HEK293T (cell line): ENCODE data around the gene HEATR9.

Source experiments
- CTCF ChIA-PET: fragments of 350-600 bp; formaldehyde crosslinking; extraction: SDS; loops from one replicate; lab custom pipeline; 2021; ENCODE audit warnings: antibody characterized with exemption, inconsistent platforms; lab: Yijun Ruan, JAX
- POLR2A ChIA-PET: fragments of 350-600 bp; formaldehyde crosslinking; extraction: SDS; loops from one replicate; lab custom pipeline; 2020; ENCODE audit warnings: antibody characterized with exemption, inconsistent platforms; lab: Yijun Ruan, JAX
- DNase-seq: peaks from one replicate; pipeline ENCODE4 v3.0.0; 2012; ENCODE audit warnings: mixed read lengths; ENCODE audit errors: extremely low spot score
- ARNT ChIP-seq: fragments of 450-650 bp; IDR thresholded peaks from 2 replicates; pipeline ENCODE4 v1.6.1; 2017; ENCODE audit warnings: mild to moderate bottlenecking
- BHLHE40 ChIP-seq: fragments of 450-650 bp; IDR thresholded peaks from 2 replicates; pipeline ENCODE4 v1.6.1; 2016; ENCODE audit warnings: mild to moderate bottlenecking, moderate library complexity, borderline replicate concordance
- CTBP1 ChIP-seq: fragments of 450-650 bp; IDR thresholded peaks from 2 replicates; pipeline ENCODE4 v1.6.1; 2016; ENCODE audit warnings: borderline replicate concordance
- ELF4 ChIP-seq: fragments of 450-650 bp; IDR thresholded peaks from 2 replicates; pipeline ENCODE4 v1.6.1; 2017; ENCODE audit warnings: antibody characterized with exemption
- FOXA1 ChIP-seq: fragments of 450-650 bp; IDR thresholded peaks from 2 replicates; pipeline ENCODE4 v1.6.1; 2016; ENCODE audit warnings: mild to moderate bottlenecking
- FOXK2 ChIP-seq: fragments of 450-650 bp; IDR thresholded peaks from 2 replicates; pipeline ENCODE4 v1.6.1; 2016; ENCODE audit warnings: mild to moderate bottlenecking
- FOXM1 ChIP-seq: fragments of 450-650 bp; IDR thresholded peaks from 2 replicates; pipeline ENCODE4 v1.6.1; 2017; ENCODE audit warnings: mild to moderate bottlenecking, borderline replicate concordance
- HDGF ChIP-seq: fragments of 450-650 bp; IDR thresholded peaks from 2 replicates; pipeline ENCODE4 v1.6.1; 2017; ENCODE audit warnings: antibody characterized with exemption, borderline replicate concordance
- L3MBTL2 ChIP-seq: fragments of 450-650 bp; conservative IDR thresholded peaks from 2 replicates; pipeline ENCODE4 v1.6.1; 2016; ENCODE audit warnings: mild to moderate bottlenecking
- LEF1 ChIP-seq: fragments of 450-650 bp; IDR thresholded peaks from 2 replicates; pipeline ENCODE4 v1.6.1; 2017; ENCODE audit warnings: mild to moderate bottlenecking, borderline replicate concordance
- NFRKB ChIP-seq: fragments of 450-650 bp; IDR thresholded peaks from 2 replicates; pipeline ENCODE4 v1.6.1; 2016; ENCODE audit warnings: mild to moderate bottlenecking, moderate library complexity
- SP1 ChIP-seq: fragments of 450-650 bp; IDR thresholded peaks from 2 replicates; pipeline ENCODE4 v1.6.1; 2017
- SUZ12 ChIP-seq: fragments of 450-650 bp; IDR thresholded peaks from 2 replicates; pipeline ENCODE4 v1.6.1; 2016; ENCODE audit warnings: mild to moderate bottlenecking
- TARDBP ChIP-seq: fragments of 450-650 bp; IDR thresholded peaks from 2 replicates; pipeline ENCODE4 v1.6.1; 2016
- ZNF384 ChIP-seq: fragments of 450-650 bp; IDR thresholded peaks from 2 replicates; pipeline ENCODE4 v1.6.1; 2016
- TF ChIP-seq, protein P1 (sequence below): fragments of 450-650 bp; IDR thresholded peaks from 2 replicates; pipeline ENCODE4 v1.6.1; 2016

The HEATR9 gene

DNA sequence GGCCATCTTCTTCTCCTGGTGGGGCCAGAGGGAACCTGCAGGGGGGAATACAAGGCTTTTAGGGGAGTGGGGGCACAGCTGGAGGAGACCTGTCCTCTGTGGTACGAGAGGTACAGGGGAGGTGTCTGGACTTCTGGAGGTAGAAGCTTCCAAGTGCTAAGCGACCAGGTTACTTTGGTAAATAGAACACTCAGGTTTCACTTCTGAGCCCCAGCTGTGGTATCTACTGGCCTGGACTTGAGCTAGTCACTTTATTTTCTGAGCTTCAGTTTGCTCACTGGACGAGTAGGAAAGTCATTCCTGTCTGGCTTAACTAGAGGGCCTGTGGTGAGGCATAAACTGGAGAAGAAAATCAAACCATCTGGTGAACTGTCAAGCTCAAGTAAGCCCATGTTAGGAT, at the start of gene HEATR9:
TSS of gene HEATR9 (minus strand) at position 155 of the 400 bp plus-strand sequence. CDS start at position 6, 149 bp downstream.
- TF ChIP-seq NFRKB = no peak
- TF ChIP-seq CTBP1 = no peak
- TF ChIP-seq, protein P1, sequence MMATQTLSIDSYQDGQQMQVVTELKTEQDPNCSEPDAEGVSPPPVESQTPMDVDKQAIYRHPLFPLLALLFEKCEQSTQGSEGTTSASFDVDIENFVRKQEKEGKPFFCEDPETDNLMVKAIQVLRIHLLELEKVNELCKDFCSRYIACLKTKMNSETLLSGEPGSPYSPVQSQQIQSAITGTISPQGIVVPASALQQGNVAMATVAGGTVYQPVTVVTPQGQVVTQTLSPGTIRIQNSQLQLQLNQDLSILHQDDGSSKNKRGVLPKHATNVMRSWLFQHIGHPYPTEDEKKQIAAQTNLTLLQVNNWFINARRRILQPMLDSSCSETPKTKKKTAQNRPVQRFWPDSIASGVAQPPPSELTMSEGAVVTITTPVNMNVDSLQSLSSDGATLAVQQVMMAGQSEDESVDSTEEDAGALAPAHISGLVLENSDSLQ = no peak
- TF ChIP-seq FOXK2 = no peak
- TF ChIP-seq LEF1 = no peak
- no peak for TF ChIP-seq FOXM1
- TF ChIP-seq TARDBP = no peak
- TF ChIP-seq ZNF384 = no peak
- no peak for TF ChIP-seq ARNT
- TF ChIP-seq ELF4 = no peak
- no peak for TF ChIP-seq FOXA1
- TF ChIP-seq SUZ12 = no peak
- no peak for TF ChIP-seq HDGF
- no peak for DNase-seq
- CTCF ChIA-PET = interaction anchor here (0.6 kb wide), 1 partner anchor 9 kb away, joined by 3 read pairs; no protein-coding TSS in a partner anchor
- POLR2A ChIA-PET = no interaction called here

DNA sequence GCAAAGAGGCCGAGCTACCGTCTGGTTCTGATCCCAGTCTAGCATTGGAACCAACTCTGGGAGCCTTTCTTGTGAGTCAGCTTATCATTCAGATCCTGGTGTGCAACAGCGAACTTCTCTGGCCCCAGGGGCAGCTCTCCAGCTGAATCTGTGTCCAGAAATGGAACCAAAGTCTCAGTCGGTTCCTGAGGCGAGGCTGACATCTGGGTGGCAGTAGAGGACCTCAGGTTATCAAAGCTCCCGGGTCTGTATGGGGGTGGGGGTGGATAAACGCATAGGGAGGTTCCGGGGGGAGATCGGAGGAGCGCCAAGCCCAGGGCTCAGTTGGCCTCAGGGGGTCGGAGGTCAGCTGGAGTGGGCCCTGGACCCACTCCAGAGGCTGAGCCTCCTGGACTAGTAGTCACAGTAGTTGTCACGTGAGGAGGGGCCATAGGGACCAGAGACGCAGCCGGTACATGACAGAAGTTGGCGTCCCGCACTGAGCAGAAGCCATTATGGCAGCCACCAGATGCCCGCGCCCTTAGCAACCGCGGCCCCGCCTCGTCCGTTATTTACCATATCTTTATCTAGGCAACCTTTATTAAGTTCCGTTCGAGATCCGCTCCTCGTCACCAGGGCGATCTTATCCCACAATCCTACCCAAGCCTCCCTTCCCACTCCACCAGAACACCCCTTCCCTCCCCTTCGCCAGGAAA, 49.0 kb upstream of the HEATR9 start:
- POLR2A ChIA-PET = interaction anchor here (4.4 kb wide), 1 partner anchor 13 kb away, joined by 18 read pairs; the partner anchor contains the start of gene RDM1
- CTCF ChIA-PET = interaction anchor here (0.7 kb wide), 1 partner anchor 25 kb away, joined by 3 read pairs; no protein-coding TSS in a partner anchor
- no peak for DNase-seq
- TF ChIP-seq FOXA1 (no peak), NFRKB (no peak), BHLHE40 (no peak), L3MBTL2 (no peak), ZNF384 (no peak), FOXM1 (no peak)

GRCh38 chr17:35915153-35915964, 46.7 kb upstream of the HEATR9 start:
- DNase-seq = no peak
- POLR2A ChIA-PET = interaction anchor here (0.8 to 4.4 kb wide), 3 partner anchors 16 to 107 kb away, joined by 3 to 18 read pairs (median 3); partner anchors contain the start of gene RDM1
- CTCF ChIA-PET = interaction anchor here (1.3 kb wide), 1 partner anchor 16 kb away, joined by 4 read pairs; no protein-coding TSS in a partner anchor
- TF ChIP-seq ZNF384 = no peak
- no peak for TF ChIP-seq L3MBTL2
- TF ChIP-seq, protein P1 = no peak
- TF ChIP-seq FOXK2 = no peak
- no peak for TF ChIP-seq FOXM1
- TF ChIP-seq SUZ12 = no peak

- TF ChIP-seq FOXM1 (no peak), ZNF384 (no peak), SP1 (no peak), L3MBTL2 (no peak), NFRKB (no peak), FOXA1 (no peak), LEF1 (no peak), HDGF (no peak), ARNT (no peak)
- DNase-seq = no peak
- ChIA-PET POLR2A (interaction anchor here (1.3 to 4.4 kb wide), 2 partner anchors 12 to 17 kb away, joined by 3 to 18 read pairs; partner anchors contain the start of gene RDM1), CTCF (no interaction called here)
Measured at GRCh38 chr17:35914354-35914753, 45.7 kb upstream of the HEATR9 start.

- TF ChIP-seq FOXM1 (no peak), SUZ12 (no peak), ELF4 (no peak)
- no peak for DNase-seq
- ChIA-PET CTCF (no interaction called here), POLR2A (interaction anchor here (1.3 to 4.4 kb wide), 2 partner anchors 11 to 17 kb away, joined by 3 to 18 read pairs; partner anchors contain the start of gene RDM1)
Measured at GRCh38 chr17:35913609-35914008, 44.9 kb upstream of the HEATR9 start.

DNA sequence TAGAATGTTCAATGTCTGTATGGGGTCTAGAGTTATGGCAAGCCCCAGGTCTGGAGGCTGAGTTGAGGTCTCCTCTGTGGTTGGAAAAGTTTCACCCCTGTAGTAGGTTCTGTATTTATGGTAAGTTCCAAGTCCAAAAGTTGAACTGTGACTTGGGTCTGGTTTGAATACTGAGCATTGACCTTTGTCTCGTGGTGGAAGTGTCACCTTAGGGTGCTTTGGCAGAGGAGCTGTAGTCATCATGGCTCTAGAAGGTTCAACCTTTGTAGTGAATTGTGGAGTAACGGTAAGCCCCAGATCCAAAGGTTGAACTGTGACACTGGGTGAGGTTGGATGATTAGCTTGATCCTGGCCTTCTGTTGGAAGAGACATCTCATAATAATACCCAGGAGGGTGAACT, 44.3 kb upstream of the HEATR9 start:
- no peak for DNase-seq
- ChIA-PET CTCF (no interaction called here), POLR2A (interaction anchor here (1.4 to 4.4 kb wide), 2 partner anchors 18 kb away, joined by 4 to 18 read pairs; partner anchors contain the start of gene RDM1)
- no peak for TF ChIP-seq FOXK2
- no peak for TF ChIP-seq ARNT
- TF ChIP-seq TARDBP = no peak
- no peak for TF ChIP-seq ELF4

DNA sequence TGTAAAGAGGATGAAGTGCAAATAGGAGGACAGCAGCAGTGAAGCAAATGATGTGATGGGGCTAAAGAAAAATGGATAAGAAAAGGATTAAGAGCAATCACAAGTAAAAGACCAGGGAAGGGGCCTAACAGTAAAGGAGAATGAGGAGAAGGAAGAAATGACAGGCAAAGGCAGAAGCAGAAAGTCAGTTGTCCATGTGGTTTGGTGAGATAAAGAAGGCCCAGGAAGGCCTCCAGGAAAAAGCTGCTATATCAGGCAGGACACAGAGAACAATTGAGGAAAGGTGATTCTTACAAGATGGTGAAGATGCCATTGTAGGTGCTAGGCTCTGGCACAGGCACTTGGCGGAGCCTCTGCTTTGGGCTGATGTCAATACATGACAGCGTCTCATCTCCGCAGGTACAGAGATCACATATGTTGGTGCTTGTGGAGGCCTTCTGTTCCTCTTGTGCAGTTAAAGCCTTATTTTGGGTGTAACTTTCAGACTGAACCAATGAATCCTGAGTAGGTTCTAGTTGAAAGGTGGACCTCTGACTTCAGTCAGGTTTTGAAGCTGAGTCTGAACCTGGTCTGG, 43.7 kb upstream of the HEATR9 start:
- DNase-seq = no peak
- ChIA-PET POLR2A (interaction anchor here (1.0 to 1.4 kb wide), 2 partner anchors 11 to 19 kb away, joined by 3 to 4 read pairs; no protein-coding TSS in a partner anchor), CTCF (no interaction called here)
- no peak for TF ChIP-seq HDGF
- no peak for TF ChIP-seq SP1
- no peak for TF ChIP-seq BHLHE40
- TF ChIP-seq, protein P1 = no peak
- no peak for TF ChIP-seq TARDBP
- TF ChIP-seq ARNT = no peak
- TF ChIP-seq L3MBTL2 = no peak
- TF ChIP-seq FOXM1 = no peak
- TF ChIP-seq FOXK2 = no peak
- TF ChIP-seq LEF1 = no peak
- no peak for TF ChIP-seq CTBP1
- no peak for TF ChIP-seq FOXA1
- TF ChIP-seq NFRKB = no peak
- no peak for TF ChIP-seq SUZ12
- no peak for TF ChIP-seq ELF4
- no peak for TF ChIP-seq ZNF384
